HG03558 (cell line): ENCODE data around the gene NEUROG1.
"Not testable (repeated sequence)": the region's sequence is repeated elsewhere in the genome, so short reads cannot be mapped to it uniquely, and the experiment has no call there.

Experiments used
- ATAC-seq: cut with Tn5 transposase; IDR thresholded peaks from one replicate; pipeline ENCODE4 v1.9.1; 2021; ENCODE audit warnings: moderate number of reproducible peaks; ENCODE audit not compliant: unreplicated experiment; ENCODE audit errors: extremely low read depth

The NEUROG1 gene

GRCh38 chr5:135501965-135502364, 33.8 kb downstream of the NEUROG1 start:
- ATAC-seq, result no peak

- ATAC-seq, result no peak
These were observed 37.1 kb downstream of the NEUROG1 start for GRCh38 chr5:135498637-135498995.

DNA sequence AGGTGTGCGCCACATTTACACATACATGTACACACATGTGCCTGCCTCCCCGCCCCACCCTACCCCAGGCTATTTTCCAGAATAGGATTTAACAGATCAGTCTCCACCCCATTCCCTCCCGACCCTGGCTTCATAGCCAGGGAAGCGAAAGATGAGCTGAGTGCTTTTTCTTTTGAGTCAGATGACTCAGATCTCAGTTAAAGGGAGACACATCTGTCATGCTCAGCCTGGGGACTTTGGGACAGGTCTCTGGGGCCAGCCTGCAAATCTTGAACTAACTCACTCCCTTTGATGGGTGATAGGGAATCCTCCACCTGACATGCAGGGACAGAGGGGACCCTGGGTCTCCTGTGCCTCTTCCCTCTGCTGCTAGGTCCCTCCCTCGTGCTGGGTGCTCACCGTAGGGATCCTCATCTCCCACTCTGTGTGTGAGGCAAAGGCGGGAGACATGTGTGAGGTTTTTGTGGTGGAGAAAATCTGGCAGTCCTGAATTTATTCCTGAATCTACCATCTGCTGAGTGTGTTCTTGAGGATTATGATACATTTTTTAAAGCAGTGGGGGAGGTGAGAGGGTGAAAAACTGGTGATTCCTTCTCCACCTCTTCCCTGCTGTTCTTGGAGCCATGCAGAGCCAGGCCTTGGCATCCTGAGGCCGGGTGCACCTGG, 37.7 kb downstream of the NEUROG1 start:
- no peak for ATAC-seq

DNA sequence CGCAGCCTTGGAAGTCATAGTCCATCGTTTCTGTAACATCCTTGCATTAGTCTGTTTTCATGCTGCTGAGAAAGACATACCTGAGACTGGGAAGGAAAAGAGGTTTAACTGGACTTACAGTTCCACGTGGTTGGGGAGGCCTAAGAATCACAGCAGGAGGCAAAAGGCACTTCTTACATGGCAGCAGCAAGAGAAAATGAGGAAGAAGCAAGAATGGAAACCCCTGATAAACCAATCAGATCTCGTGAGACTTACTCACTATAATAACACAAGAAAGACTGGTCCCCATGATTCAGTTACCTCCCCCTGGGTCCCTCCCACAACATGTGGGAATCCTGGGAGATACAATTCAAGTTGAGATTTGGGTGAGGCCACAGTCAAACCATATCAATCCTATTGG, 40.2 kb downstream of the NEUROG1 start:
- ATAC-seq, result not testable (repeated sequence)

DNA sequence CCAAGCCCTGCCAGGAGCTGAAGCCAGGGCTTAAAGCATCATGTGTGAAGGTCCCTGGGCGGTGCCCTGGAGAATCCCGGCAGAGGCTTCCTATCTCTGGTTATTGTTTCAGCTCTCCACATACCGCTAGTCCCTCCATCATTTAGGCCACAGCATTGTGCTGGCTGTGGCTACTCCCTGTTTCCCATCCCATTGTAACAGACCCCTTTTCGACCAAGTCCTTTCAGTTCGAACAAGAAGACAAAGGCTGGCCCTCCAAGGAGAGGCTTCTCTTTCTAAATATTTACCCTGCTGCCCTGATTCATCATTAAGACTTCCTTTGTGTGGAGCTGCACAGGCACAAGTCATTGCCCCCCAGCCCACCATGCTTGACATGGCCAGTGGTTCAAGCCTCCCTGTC, 41.6 kb downstream of the NEUROG1 start:
- no peak for ATAC-seq

- no peak for ATAC-seq
These were observed 42.2 kb downstream of the NEUROG1 start for GRCh38 chr5:135493406-135494180.

GRCh38 chr5:135492319-135492626, 43.5 kb downstream of the NEUROG1 start:
- no peak for ATAC-seq

DNA sequence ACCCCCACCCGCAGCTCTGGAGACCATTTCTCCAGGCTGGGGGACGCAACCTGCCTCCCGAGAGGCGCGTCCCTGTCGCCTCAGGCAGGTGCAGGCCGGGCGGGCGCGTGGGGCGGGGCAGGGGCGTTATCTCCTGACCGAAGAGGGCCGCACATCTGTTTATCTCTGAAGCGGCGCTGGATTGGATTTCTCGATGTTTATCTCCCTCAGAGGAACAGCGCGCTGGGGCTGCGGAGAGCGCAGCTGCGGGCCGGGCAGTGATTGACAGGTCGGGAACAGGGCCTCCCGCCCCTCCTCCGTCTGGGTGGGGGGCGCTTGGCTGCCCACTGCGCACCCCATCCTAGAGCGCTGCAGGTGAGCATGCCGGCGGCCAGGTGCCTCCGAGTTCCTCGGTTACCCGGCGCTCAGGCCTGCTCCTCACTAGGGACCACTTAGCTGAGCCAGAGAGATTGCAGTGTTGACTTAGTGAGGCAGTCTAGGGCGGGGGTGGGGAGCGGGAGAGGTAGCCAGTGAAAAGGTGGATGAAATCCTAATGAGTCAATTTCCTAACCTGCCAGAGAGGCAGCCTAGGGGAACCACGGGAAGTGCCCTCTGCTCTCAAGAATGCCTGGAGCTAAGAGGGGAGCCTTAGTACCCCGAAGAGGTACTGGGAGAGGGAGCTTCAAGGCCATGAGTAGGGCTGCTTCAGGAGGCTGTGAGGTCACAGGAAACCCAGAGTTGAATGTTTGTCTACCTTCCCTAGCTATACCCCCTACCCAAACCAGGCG, 44.0 kb downstream of the NEUROG1 start:
- no peak for ATAC-seq

DNA sequence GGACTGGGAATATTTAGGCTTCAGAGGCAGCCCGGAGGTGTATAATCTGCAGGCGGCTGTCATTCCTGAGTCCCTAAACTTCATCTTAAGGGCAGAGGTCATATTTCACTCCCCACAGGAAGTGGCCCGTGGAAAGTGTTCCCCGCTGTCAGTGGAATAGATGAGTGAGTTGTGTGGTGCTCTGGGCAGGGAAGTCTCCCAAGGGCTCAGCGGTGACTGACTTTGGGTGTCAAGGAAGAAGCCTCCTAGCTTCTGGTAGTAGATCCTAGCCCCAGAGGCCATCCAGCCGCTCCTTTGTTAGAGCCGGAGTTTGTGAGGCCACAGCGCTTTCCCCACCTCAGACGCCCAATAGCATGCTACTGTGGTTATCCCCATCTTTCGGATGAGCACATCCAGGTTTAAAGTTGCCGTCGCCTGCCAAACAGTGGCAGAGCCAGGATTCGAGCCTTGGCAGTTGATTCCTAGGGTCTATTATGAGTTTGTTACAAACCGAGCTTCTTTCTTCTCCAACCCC, 44.7 kb downstream of the NEUROG1 start:
- no peak for ATAC-seq

- no peak for ATAC-seq
These were observed 45.3 kb downstream of the NEUROG1 start for GRCh38 chr5:135490245-135491037.

DNA sequence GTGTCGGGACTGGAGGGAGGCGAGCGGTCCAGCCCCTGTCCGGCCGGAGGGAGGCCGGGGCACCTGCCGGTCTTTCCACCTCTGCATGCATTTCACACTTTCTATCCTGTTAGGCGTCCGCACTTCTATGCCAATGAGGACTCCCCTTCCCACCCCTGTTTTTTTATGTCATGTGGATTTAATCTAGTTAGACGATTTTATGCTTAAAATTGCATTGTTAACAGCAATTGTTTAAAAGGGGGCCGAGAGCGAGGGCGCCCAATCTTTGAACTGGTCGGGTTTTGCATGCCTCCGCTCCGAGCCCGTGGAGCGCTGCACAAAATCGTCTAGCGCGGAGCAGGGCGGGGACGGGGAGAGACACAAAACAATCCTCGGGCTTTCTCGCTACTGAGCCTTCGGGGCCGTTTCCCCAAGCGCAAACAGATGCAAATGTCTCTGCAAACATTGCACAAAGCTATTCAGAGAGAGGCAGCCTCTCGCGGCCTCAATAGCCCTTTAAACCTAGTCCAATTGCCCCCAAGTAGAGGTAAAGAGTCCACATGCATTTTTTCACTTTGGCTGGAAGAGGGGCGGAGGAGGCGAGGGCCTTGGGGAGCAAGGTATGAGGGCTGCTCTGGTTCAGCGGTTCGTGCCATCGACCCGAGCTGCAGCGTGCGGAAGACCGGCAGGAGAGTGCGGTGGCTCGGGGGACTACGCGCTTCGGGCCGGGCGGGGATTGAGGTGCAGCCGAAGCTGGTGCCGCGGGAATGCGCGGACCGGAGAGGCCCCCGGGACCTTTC, 46.1 kb downstream of the NEUROG1 start:
- no peak for ATAC-seq

- ATAC-seq, result no peak
These were observed 46.9 kb downstream of the NEUROG1 start for GRCh38 chr5:135488727-135489465.

- ATAC-seq, result no peak
These were observed 47.8 kb downstream of the NEUROG1 start for GRCh38 chr5:135487839-135488514.

DNA sequence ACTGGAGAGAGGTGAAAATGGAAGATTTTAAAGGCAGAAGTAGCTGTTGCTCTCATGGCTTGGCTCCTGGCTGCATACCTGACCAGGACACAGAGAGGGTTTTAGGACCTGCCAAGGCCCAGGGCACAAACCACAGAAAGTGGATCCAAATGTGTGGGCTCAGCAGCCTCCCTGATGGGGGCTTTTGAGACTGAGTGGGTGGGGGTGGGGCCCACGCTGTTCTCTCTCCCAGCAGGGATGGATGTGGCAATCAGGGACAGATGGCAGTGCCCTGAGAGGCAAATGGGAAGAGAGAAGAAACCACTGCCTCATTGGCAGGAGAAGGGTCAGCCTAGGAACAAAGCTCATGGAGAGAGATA, 48.7 kb downstream of the NEUROG1 start:
- ATAC-seq, result no peak

- ATAC-seq, result no peak
These were observed 49.4 kb downstream of the NEUROG1 start for GRCh38 chr5:135486131-135487036.

DNA sequence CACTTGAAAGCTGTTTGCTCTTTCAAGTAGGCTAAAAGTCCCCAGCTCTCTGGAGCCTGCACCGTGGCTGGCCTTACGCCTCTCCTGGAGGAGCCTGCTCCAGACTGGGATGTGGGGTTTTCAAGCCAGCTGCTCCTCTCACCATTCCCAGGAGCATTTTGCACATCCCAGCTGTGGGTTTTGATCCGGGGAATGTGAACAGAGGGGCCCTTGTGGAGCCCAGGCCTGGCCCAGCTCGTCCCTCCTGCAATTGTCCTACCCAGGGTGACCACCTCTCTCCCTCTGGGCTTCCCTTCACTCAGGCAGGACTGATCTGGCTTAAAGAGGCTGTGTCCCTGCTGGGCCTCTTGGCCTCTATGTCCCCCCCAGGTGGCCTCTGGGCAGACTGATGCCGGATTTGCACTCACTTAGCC, 51.1 kb downstream of the NEUROG1 start:
- no peak for ATAC-seq
